Right lobe of liver (tissue), 4 donors: ENCODE measurements around the gene SIGLEC5.

Experiments used
- POLR2A ChIP-seq: fragments of 450-650 bp; IDR thresholded peaks from one replicate; pipeline ENCODE4 v1.6.1; 2017; ENCODE audit warnings: antibody characterized with exemption, mild to moderate bottlenecking
- TF ChIP-seq, protein P1 (sequence below), 4 donors: fragments of 200-600 bp in 3 of 4; fragments of 450-650 bp in 1 of 4; IDR thresholded peaks; one replicate each; pipeline versions ENCODE4 v1.5.1 to v1.8.0; 2016 to 2022; ENCODE audit warnings: antibody characterized with exemption in 4 of 4, mild to moderate bottlenecking in 2 of 4
- donor health status: DM: no; HTN: no; CAD: no.
- donor health status: DM: no; HTN: no; CAD: no.
- donor health status: DM: no; HTN: yes; CAD: no.

DNA sequence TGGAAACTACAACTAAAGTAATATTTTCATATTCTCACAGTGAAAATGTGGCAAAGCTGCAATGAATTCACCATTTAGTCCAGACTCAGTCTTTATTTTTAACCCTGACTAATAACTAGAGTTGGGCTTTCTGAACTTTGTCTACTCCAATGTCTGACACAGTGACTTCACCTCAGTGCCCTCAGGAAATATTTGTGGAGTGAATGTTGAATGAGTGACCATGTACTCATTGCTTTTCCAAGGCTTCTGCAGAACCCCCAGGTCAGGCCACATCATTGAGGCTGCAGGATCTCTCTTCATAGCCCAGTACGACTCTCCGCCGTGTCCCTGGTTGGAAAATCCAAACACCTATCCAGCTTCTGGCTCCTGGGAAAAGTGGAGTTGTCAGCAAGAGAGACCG is 57.3 kb downstream of the SIGLEC5 start:
- TF ChIP-seq, protein P1, sequence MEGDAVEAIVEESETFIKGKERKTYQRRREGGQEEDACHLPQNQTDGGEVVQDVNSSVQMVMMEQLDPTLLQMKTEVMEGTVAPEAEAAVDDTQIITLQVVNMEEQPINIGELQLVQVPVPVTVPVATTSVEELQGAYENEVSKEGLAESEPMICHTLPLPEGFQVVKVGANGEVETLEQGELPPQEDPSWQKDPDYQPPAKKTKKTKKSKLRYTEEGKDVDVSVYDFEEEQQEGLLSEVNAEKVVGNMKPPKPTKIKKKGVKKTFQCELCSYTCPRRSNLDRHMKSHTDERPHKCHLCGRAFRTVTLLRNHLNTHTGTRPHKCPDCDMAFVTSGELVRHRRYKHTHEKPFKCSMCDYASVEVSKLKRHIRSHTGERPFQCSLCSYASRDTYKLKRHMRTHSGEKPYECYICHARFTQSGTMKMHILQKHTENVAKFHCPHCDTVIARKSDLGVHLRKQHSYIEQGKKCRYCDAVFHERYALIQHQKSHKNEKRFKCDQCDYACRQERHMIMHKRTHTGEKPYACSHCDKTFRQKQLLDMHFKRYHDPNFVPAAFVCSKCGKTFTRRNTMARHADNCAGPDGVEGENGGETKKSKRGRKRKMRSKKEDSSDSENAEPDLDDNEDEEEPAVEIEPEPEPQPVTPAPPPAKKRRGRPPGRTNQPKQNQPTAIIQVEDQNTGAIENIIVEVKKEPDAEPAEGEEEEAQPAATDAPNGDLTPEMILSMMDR (IDR thresholded peaks at IDR 0.05), result no peak
- no peak for TF ChIP-seq POLR2A
